HG02678 (cell line): ENCODE measurements around the gene FER.
"Not testable (repeated sequence)": the region's sequence is repeated elsewhere in the genome, so short reads cannot be mapped to it uniquely, and the experiment has no call there.

Experiments
- ATAC-seq: cut with Tn5 transposase; IDR thresholded peaks from one replicate; pipeline ENCODE4 v1.9.1; 2021; ENCODE audit warnings: mild to moderate bottlenecking, moderate library complexity; ENCODE audit not compliant: unreplicated experiment

FER gene

DNA sequence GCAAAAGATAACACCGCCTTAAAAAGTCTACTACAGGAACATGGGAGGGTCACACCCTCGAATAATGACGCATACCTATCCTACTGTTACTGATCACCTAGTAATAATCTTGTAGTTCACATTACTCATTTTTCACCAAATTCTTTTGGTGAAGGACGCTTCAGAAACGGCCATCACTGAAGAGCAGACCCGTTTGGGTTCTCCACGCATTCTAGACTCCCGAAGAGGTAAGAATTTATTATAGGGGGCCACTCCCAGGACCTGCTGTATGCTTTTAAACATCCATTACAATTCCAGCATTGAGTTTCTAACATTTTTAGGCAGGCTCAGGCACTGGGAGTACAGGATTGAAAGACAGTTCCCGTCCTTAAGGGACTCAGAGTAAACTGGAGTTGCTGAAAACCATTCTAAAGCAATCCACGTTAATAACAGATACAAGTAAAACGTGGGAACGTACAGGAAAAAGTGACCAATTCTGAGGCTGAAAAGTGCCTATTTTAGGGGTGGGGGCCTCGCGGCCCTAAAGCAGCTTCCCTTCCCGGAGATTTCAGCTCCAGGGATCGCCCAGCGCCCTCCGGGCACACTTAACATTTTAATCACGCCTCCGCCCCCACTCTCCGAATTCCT lies at the start of gene FER:
Gene FER, plus strand, starts transcription at position 124 of the 627 bp plus-strand sequence. CDS start 50,286 bp downstream, outside the sequence.
- ATAC-seq, result peak; percentile 28

DNA sequence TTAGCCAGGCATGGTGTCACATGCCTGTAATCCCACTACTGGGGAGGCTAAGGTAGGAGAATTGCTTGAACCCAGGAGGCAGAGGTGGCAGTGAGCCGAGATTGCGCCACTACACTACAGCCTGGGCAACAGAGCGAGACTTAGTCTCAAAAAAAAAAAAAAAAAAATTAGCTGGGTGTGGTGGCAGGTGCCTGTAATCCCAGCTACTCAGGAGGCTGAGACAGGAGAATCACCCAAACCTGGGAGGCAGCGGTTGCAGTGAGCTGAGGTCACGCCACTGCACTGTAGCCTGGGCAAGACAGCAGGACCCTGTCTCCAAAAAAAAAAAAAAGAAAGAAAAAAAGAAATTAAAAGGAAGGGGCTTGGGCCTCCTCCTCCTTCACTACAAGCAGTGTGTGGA lies 47.3 kb upstream of the FER start:
- ATAC-seq, result not testable (repeated sequence)

DNA sequence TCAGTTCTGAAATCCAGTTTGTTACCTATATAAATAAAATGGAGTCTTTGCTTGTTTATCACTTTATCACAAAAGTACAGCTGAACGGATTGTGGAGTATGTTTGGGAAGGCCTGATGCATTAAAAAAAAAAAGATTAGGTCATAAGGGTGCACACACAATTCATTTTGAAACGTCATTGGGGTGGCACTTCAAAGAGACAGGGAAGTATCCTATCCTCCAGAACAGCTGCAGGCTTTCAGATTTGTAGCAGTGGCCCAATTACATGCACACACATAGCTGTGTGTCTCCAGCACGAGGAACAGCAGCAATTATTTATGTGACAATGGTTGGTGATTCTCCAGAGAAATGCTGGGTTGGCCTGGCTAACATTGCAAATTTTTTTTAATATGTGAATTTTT lies 46.8 kb upstream of the FER start:
- ATAC-seq, result no peak

DNA sequence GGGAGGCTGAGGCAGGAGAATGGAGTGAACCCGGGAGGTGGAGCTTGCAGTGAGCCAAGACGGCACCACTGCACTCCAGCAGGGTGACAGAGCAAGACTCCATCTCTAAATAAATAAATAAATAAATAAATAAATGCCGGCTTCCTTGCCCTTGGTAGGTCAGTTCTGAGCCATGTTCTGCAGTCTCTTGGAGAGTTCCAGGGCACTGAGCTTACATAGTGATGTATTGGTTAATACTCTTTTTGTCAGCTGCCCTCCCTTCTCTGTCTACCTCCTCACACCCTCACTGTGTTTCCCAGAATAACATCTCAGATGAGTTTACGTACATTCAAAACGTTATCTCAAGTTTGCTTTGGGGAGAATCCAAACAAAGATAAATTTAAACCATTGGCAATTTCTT lies 45.2 kb upstream of the FER start:
- no peak for ATAC-seq

DNA sequence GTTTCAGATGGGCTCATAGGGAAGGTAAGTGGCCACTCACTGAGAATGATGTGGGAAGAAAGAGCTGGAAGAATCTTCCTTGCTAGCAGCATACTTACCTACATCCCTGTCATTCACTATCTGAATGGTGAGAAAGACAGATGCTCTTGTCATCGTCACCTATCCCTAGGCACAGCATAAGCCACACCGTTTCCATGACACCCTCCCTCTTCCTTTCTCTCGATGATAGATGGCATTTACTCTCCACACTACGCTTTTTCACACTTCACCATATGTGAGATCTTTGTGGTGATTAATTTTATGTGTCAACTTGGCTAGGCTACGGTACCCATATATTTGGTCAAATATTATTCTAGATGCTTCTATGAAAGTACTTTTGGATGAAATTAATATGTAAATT lies 44.4 kb upstream of the FER start:
- ATAC-seq, result no peak

DNA sequence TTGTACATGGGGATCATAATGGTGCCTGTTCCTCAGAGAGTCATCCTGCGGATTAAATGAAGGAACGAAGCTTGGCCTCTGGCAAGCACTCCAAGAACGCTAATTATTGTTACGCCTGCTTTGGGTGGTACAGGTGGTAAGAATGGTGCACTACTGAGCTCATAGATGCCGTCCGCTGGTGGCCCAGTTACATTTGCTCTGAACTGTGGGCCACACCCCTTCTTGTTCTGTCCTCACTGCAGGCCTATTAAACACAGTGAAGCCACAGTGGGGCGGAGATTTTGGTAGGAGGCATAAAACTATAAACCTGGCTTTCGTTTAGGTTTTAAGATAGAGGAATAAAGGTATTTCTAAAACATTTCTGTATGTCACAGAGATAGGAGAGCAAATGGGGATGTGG lies 40.6 kb upstream of the FER start:
- no peak for ATAC-seq

DNA sequence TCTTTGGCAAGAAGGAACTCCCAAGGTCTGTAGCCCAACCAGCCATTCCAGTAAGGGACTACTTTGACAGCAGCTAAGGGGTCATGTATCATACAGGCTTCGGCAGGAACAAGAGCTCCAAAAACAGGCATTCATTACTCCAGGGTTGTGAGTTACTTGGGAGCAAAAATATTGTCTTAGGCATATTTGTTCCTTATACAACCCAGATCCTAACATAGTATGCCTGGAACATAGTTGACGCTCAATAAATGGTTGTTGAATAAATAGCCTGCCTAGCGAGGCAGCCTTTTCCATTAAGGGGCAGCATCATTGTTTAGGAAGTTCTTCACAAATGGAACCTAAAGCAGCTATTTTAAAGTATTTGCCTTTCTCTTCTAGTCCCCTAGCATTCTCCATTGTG lies 35.8 kb upstream of the FER start:
- no peak for ATAC-seq

DNA sequence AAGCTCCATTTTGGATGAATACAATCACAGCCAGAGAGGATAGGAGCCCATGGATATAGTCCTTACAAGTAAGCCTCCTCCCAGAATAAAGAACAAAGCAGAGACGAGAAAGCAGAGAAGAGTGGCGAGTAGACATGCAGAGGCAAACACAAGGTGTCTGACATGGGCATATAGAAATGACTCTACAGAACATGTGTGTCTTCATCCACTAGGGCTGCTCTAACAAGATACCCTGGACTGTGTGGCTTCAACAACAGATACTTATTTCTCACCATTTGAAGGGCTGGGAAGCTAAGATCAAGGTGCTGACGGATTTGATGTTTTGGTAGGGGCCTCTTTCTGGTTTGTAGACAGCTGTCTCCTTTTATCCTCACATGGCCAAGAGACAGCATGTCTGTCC lies 32.3 kb upstream of the FER start:
- no peak for ATAC-seq

DNA sequence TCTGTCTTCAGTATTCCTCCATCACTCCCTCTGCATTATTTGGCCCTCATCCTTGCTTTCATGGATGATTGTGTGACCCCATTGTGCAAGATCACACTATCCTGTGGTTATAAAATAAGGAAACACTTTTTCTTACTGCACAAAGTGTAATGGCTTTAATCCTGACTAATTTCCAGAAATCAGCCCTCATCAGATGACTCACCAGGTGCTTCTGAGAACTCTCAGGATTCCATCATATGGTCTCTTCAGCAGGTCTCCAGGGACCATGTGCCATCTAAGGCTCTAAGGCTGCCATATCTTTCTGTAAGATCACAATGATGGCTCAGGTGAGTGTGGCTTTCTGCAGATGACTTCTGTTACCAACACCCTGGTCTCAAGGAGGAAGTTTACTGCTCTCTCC lies 27.3 kb upstream of the FER start:
- ATAC-seq, result peak; percentile 95

DNA sequence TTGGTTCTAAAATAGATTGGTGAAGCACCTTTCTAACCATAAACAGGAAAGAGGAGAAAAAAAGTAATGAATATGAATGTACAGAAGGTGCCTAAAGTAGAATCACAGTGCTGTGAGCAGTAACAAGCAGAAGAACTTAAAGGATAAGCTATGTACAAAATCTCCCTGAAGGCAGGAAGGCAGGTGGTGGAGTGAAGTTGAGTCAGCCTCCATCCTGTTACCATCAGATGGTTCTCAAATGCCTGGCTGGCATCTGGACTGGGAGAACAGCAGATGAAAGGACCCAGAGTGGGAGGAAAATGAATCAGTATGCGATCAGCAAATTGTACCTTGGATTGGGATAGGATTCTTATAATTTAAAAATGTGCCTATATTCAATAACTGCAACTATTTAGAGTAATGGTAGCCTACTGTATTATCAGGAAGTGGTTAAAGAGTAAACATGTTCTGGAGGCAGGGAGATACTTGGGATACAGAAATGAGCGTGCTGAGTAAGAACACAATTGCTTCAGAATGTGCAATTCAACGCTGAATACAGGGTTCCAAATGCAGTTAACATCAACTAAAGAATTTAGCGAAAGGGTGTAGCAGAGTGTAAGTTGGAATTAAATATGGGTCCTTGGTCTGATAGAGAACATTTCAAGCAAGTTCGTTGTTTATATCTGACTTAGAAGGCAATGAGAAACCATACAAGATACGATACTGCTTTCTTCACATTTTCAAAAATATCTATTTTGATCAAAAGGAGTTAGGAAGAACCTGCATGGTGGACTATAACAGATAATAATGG lies 21.1 kb upstream of the FER start:
- no peak for ATAC-seq

DNA sequence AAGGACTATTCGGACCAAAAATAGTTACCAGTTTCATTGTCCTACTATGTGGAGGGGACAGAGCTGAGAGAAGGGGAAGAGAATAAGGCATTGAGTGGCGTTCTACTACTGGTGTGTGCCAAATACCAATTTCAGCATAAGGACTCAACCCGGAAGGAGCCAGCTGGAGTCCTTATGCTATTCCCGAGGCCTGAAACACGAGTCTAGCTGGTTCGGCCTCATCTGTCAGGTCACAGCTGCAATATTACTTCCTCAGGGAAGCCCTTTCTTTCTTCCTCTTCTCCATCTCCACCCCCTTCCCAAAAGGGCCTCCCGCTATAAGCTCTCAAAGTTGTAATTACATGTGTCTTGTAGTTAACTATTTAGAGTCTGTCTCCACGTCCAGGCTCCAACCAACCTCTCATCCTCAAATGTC lies 20.5 kb upstream of the FER start:
- no peak for ATAC-seq

DNA sequence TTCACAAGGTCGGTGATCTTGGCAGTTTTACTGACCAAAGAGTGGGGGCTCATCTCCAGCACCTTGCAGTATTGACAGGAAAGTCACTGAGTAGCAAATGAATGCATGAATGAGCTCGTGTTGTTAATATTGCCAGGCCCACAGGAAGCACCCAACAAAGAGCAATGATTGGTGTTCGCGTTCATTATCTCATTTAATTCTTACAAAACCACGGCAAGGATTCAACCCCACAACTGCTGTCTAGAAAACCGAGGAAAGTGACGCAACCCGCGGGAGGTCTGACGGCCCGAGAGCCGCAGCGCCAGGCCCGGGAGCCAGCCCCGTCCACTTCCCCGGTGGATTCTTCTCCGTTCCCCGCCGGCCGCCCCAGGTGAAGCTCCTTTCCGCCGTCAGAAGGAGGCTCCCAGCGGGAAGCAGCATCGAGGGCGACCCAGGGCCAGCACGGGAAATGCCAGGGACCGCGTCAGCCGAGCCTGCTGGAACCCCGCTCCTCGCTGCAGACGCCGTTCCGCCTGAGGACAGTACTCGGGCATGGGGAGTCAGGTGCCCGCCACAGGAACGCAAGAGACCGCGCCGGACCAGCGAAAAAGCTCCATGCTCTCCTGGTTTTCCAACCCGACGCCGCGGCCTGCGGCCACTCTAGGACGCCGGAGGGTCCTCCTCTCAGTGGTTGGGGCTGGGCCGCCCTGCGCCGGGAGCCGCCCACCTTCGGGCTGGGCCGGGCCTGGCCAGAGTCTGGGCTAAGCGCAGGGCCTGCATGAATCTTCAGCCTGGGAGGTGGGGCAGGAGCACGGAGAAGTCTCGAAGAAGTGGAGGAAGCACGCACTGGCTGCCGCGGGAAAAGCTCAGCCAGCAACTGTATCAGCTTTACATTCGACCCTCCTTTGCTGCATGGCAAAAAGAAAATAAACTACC lies 19.8 kb upstream of the FER start:
- peak; percentile 78 for ATAC-seq

DNA sequence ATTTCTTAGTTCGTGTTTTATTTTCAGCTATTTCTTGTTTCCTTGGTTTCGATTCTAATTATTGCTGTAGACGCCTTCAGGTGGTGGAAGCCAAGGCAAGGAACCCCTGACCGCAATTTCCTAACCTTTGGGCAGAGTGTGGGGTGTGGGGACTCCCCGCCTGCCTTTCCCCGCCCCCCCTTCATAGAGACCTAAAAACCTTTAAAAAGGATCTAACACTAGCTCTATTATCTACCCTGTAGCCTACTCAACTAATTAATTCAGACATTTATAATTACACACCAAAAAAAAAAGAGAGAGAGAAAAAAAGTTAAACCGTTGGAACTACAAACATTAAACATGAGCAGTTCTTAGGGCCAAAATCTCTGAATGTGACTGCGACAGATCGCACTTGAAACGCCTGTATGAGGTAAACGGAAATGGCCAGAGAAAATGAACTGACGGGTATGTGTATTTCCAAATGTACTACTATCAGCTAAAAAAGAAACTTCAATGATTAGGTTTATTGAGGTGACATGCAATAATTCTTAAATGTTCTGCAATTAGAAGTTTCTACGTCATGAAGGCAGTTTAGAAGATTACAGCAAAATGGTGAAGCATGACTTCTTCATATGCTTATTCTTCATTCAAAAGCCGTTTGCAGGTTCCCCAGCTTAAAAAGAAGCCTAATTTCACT lies 19.0 kb upstream of the FER start:
- peak; percentile 35 for ATAC-seq

DNA sequence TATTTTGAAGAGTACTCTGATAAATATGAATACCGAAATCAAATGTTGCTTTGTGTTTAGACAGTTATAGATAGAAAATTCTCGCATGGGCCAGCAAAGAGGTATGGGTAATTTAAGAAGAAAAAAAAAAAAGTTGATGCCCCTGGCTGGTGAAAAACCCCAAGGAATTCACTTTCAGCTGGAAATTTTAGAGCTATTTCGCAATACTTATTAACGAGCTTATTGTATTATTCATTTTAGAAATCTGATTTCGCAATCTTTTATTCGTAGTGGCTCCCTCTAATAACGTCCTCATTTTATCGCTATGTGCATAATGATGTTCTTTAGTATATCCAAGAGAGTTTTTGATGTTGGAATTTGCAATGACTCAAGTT lies 18.5 kb upstream of the FER start:
- ATAC-seq, result no peak

DNA sequence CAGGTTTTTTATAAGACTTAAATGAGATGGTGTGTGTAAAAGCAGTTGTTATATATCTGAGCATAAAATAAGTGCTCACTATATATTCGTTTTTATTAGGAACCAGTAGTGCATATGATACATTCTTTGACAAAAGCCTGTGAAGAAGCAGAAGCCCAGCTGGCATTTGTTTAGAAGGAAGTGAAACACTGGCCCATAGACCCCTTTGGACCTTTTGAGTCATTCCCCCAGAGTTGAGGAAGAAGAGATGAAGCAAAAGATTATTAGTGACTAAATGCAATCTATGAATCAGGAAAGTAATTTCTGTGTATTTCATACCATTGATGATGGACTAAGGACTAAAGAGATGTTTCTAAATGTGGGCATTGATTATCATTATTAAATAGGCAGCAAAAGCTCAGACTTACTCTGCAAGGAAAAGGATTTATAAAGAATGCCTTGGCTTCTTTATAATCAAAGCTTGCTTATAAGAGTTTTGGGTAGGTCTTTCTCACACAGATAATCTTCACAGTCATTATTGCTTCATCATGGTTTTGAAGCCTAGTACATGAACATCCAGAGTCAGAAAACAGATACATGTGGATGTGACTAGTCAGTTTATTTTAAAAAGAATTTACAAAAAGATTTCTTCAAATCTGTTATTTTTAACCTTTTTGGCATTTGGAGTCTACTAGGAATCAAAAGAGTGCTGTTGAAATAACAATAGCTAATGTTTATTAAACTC lies 16.9 kb upstream of the FER start:
- ATAC-seq, result peak; percentile 48

DNA sequence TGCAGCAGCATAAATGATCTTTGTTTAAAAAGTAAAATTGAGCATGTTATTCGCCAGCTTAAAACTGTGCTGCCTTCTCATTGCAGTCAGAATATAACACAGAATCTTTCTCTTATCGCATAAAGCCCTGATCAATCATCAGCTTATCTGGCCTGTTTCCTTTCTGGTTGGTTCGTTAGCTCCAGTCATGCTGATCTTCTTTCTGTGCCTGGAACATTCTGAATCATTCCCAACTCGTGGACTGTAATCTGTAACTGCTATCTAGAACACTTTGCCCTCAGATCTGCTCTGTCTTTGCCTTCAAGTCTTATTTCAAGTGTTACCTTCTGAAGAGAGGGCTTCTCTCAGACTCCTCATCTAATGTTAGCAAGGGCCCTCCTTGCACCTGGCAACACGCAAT lies 11.9 kb upstream of the FER start:
- ATAC-seq, result no peak

DNA sequence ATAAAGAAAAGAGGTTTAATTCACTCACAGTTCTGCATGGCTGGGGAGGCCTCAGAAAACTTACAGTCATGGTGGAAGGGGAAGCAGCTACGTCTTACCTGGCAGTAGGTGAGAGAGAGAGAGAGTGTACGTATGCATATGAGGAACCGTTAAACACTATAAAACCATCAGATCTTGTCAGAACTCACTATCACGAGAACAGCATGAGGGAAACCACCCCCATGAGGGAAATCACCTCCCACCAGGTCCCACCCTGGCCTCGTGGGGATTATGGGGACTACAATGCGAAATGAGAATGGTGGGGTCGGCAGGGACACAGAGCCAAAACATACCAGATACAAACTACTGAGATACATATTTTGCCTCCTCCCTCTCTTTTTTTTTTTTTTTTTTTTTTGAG lies 10.8 kb upstream of the FER start:
- ATAC-seq, result no peak

DNA sequence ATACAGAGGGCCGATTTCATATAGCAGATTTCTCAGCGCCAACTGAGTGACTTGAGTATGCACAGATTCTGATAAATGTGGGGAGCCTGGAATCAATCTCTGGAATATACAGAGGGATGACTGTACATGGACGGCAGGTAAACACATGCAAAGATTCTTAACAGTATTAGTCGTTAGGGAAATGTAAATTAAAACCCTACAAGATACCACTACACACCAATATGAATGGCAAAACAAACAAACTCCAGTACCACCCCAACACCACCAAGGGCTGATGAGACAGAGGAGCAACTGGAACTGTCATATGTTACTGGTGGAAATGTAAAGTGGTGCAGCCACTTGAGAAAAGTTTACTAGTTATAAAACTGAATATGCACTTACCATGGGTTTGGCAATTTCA lies 8.3 kb upstream of the FER start:
- ATAC-seq, result no peak

DNA sequence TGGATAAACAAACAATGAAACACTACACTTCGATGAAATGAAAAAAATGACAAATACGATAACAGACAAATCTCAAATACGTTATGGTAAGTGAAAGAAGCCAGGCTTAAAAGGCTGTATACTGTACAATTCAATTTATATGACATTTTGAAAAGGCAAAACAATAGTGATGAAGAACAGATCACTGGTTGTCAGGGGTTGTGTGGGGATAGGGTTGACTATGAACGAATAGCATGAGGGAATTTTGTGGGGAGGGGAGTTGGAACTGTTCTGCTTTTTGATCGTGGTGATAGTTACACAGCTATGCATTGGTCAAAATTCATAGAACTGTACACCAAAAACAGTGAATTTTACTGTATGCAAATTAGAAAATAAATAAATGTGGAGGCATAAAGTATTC lies 7.8 kb upstream of the FER start:
- ATAC-seq, result no peak

DNA sequence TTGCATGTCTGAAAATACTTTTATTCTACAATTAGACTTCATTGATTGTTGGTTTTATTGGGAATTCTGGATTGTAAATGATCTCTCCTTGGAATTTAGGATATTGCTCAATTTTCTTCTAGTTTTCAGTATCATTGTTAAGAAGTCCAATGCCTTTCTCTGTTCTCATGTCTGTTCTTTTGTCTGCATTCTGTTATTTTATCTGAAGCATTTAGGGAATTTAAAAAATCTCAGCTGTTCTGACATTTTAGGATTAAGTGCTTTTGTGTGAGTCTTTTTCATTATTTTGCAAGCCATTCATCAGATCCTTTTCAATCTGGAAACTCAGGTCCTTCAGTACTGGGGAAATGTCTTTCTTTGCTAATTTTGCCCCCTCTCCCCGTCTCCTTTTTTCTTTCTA lies 4.4 kb upstream of the FER start:
- ATAC-seq, result no peak

DNA sequence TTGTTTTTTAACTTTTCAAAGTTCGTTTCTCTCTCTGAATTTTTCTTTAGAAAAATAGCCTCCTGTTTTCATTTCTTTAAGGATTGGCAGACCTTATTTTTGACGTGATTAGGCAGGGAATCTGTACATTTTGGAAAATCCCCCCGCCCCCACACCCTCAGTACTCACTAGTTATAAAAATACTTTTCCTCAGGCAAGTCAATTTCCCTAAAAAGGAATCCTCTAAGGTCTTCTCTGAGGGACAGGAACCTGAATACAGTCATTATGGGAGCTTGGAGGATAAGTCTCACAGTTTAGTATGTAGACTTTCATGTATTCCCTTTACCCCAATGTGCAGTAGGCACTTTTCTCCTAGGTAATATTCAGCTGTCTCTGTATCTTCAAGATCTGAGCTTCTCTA lies 3.9 kb upstream of the FER start:
- no peak for ATAC-seq
